Vagina (tissue), 2 donors: ENCODE data around the gene H6PD. TPM values are rescaled to one million over a fixed set of nuclear protein-coding genes. Genes with fewer than 3 reads are reported as not detected.
A peak's percentile ranks its signal among the peaks of the same experiment; 100 is the strongest.

Experiments used
- DNase-seq, 2 donors: peaks; one replicate each; pipeline ENCODE4 v3.0.0-alpha.2; 2017; ENCODE audit errors: extremely low spot score in 2 of 2
- H3K27ac ChIP-seq: fragments of 200-600 bp; sonication (generic); one replicate; pipeline ENCODE4 v1.5.1; 2019
- H3K27me3 ChIP-seq: fragments of 200-600 bp; sonication (generic); one replicate; pipeline ENCODE4 v1.5.1; 2019
- H3K36me3 ChIP-seq, 2 donors: fragments of 200-600 bp; sonication (generic); one replicate each; pipeline ENCODE4 v1.5.1; 2017 to 2019
- H3K4me1 ChIP-seq: fragments of 200-600 bp; sonication (generic); one replicate; pipeline ENCODE4 v1.5.1; 2019
- H3K4me3 ChIP-seq, 2 donors: fragments of 200-600 bp; sonication (generic); 1 replicate in 1 of 2; 2 replicates in 1 of 2; pipeline ENCODE4 v1.5.1; 2016 to 2019
- H3K9me3 ChIP-seq: fragments of 200-600 bp; sonication (generic); one replicate; pipeline ENCODE4 v1.5.1; 2019
- POLR2A ChIP-seq, 2 donors: fragments of 450-650 bp; IDR thresholded peaks; one replicate each; pipeline ENCODE4 v1.6.1; 2017; ENCODE audit warnings: antibody characterized with exemption in 2 of 2, mild to moderate bottlenecking in 2 of 2, moderate library complexity in 2 of 2
- POLR2AphosphoS5 ChIP-seq, 2 donors: sonication (generic); formaldehyde crosslinking; IDR thresholded peaks; one replicate each; pipeline ENCODE4 v1.9.0; 2017; ENCODE audit warnings: antibody characterized with exemption in 2 of 2, mild to moderate bottlenecking in 2 of 2, low read depth in 1 of 2; ENCODE audit not compliant: insufficient read depth in 1 of 2
- intact Hi-C: fragments of 100-400 bp; cut with DNase I; formaldehyde crosslinking; loops from one replicate; pipeline ENCODE4 v1.15.1; 2023
- total RNA-seq: library from RNA; depleted of rRNA; stranded (reverse); fragments of >200 nt; gene quantifications from one replicate; pipeline ENCODE4 v1.2.3, GENCODE V29; 2016
- TF ChIP-seq, protein P1 (sequence below), 3 experiments: fragments of 450-650 bp in 2 of 3; fragments of 200-600 bp in 1 of 3; sonication (generic) in 1 of 3; IDR thresholded peaks; one replicate each; pipeline ENCODE4 v1.5.1; 2017 to 2019; ENCODE audit warnings: antibody characterized with exemption in 3 of 3, mild to moderate bottlenecking in 2 of 3, moderate library complexity in 2 of 3

Gene H6PD
- total RNA-seq, 1 donor from 2014 or later, result 65.1 TPM

DNA sequence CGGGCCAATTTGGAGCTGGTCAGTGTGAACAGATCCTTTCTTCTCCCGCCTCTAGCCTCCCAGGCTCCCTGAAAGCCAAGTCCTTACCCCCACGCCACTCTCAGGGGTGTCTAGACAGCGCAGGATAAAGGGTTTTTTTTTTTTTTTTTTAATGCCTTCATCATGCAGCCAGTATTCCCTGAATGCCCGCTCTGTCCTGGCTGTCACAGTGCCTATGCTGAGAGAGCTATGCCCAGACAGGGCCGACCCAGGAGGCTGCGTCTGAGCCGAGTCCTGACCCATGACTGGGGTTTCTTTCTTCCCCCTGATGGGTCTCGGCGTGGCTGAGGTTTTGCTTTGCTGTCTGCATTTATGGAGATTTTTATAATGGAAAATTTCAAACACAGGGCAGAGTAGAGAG, 76.5 kb downstream of the H6PD start:
- H3K36me3 ChIP-seq, result no peaks in the 10 kb centered on the region
- no peaks in the 10 kb centered on the region for H3K9me3 ChIP-seq
- no peak for TF ChIP-seq POLR2A (IDR thresholded peaks at IDR 0.05)
- TF ChIP-seq, protein P1, sequence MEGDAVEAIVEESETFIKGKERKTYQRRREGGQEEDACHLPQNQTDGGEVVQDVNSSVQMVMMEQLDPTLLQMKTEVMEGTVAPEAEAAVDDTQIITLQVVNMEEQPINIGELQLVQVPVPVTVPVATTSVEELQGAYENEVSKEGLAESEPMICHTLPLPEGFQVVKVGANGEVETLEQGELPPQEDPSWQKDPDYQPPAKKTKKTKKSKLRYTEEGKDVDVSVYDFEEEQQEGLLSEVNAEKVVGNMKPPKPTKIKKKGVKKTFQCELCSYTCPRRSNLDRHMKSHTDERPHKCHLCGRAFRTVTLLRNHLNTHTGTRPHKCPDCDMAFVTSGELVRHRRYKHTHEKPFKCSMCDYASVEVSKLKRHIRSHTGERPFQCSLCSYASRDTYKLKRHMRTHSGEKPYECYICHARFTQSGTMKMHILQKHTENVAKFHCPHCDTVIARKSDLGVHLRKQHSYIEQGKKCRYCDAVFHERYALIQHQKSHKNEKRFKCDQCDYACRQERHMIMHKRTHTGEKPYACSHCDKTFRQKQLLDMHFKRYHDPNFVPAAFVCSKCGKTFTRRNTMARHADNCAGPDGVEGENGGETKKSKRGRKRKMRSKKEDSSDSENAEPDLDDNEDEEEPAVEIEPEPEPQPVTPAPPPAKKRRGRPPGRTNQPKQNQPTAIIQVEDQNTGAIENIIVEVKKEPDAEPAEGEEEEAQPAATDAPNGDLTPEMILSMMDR (IDR thresholded peaks at IDR 0.05), result no peak
- TF ChIP-seq POLR2AphosphoS5 (IDR thresholded peaks at IDR 0.05; ENCODE audit: insufficient read depth in 1 of 2, low read depth in 1 of 2), result no peak
- H3K27ac ChIP-seq, result no peak overlapping the region
- no peak for DNase-seq
- no peak overlapping the region for H3K4me3 ChIP-seq
- no peaks in the 10 kb centered on the region for H3K27me3 ChIP-seq
- intact Hi-C loops, result no loop called here
- H3K4me1 ChIP-seq, result peaks cover 33% of the 10 kb centered on the region

DNA sequence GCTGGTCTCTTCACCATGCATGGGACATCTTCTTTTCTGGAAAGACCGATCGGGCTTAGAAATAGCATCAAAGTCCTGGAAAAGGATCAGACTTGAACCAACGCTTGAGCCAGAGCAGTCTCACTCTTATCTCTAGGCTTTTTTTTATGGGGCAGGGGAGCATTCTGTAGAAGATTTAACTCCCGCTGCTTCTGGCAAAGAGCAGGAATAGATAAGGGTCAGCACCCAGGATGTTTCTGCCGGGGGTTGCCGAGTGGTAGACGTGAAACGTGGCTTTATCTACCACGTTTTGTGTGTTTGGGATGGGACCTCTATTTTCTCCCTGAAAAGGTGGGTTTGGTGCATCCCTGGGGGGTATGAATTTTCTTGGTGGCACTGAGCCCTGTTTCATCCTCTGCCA, 76.9 kb downstream of the H6PD start:
- H3K36me3 ChIP-seq, result no peaks in the 10 kb centered on the region
- no peaks in the 10 kb centered on the region for H3K27me3 ChIP-seq
- H3K27ac ChIP-seq, result no peak overlapping the region
- intact Hi-C loops, result no loop called here
- DNase-seq, result no peak
- peaks cover 35% of the 10 kb centered on the region for H3K4me1 ChIP-seq
- no peak overlapping the region for H3K4me3 ChIP-seq
- TF ChIP-seq POLR2A (IDR thresholded peaks at IDR 0.05), result no peak
- TF ChIP-seq, protein P1 (IDR thresholded peaks at IDR 0.05), result no peak
- TF ChIP-seq POLR2AphosphoS5 (IDR thresholded peaks at IDR 0.05; ENCODE audit: insufficient read depth in 1 of 2, low read depth in 1 of 2), result no peak
- H3K9me3 ChIP-seq, result no peaks in the 10 kb centered on the region

DNA sequence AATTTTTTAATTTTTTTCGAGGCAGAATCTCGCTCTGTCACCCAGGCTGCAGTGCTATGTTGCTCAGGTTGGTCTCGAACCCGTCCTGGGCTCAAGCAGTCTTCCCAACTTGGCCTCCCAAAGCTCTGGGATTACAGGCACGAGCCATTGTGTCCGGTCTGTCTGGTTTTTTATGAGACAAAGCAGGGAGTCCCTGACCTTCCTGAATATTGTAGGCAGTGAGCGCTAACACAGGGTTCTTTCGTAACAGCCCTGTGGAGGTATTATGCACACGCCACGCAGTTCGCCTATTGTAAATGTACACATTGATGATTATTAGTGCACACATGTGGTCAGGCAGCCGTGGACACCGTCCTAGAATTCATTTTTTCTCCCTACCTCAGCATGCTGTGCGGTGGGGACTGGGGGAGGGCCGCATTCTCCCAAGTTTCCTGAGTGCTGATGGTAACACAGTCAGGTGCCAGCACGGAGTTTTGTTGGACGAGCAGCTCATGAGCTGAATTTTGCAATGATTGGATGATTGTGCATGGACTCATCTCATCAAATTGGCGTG, 77.7 kb downstream of the H6PD start:
- Histone ChIP-seq H3K4me3 (no peak overlapping the region), H3K4me1 (peaks cover 43% of the 10 kb centered on the region), H3K36me3 (no peaks in the 10 kb centered on the region), H3K27ac (no peak overlapping the region), H3K9me3 (no peaks in the 10 kb centered on the region), H3K27me3 (no peaks in the 10 kb centered on the region)
- TF ChIP-seq POLR2A (IDR thresholded peaks at IDR 0.05) (no peak), POLR2AphosphoS5 (IDR thresholded peaks at IDR 0.05; ENCODE audit: insufficient read depth in 1 of 2, low read depth in 1 of 2) (no peak)
- TF ChIP-seq, protein P1 (IDR thresholded peaks at IDR 0.05), result no peak
- intact Hi-C loops, result no loop called here
- no peak for DNase-seq

DNA sequence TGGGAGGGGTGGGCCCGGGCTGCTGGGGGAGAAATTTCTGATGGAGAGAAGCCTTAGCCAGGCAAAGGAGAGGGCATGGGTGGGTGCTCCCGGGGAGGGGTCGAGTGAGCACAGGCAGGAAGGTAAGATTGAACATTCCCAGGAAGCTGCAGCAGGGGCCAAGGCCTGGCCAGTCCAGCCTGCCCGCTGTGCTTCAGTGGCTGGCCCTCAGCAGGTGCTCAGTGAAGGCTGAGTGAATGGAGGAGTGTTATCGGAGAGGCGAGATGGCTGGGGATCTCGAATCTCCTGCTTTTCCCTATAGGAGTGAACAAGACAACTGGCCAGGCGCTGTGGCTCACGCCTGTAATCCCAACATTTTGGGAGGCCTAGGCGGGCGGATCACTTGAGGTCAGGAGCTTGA, 79.0 kb downstream of the H6PD start:
- no peaks in the 10 kb centered on the region for H3K27me3 ChIP-seq
- H3K9me3 ChIP-seq, result no peaks in the 10 kb centered on the region
- TF ChIP-seq, protein P1 (IDR thresholded peaks at IDR 0.05), result no peak
- no peak for TF ChIP-seq POLR2A (IDR thresholded peaks at IDR 0.05)
- no peak for TF ChIP-seq POLR2AphosphoS5 (IDR thresholded peaks at IDR 0.05; ENCODE audit: insufficient read depth in 1 of 2, low read depth in 1 of 2)
- H3K4me3 ChIP-seq, result no peak overlapping the region
- peaks cover 56% of the 10 kb centered on the region for H3K4me1 ChIP-seq
- peak overlapping the region; percentile 16 for H3K27ac ChIP-seq
- no peak for DNase-seq
- no peaks in the 10 kb centered on the region for H3K36me3 ChIP-seq
- intact Hi-C loops, result no loop called here

DNA sequence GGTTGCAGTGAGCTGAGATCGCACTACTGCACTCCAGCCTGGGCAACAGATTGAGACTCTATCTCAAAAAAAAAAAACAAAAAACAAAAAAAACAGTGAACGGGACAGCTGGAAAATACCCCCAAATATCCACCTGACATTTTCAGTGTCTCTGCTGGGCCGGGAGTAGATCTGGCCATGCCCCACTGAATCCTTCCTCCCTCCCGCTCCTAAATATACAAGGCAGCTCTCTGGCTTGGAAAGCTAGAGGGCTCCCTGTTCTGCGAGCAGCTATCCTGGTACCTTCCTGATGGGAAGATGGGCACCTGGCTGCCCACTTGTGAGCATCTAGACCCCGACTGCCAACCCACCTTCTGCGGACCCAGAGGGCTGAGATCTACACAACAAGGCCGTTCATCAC, 79.5 kb downstream of the H6PD start:
- no peak for DNase-seq
- intact Hi-C loops, result no loop called here
- Histone ChIP-seq H3K4me3 (no peak overlapping the region), H3K27me3 (no peaks in the 10 kb centered on the region), H3K36me3 (no peaks in the 10 kb centered on the region), H3K9me3 (no peaks in the 10 kb centered on the region), H3K4me1 (peaks cover 57% of the 10 kb centered on the region), H3K27ac (peak overlapping the region; percentile 64)
- TF ChIP-seq, protein P1 (IDR thresholded peaks at IDR 0.05), result no peak
- TF ChIP-seq POLR2AphosphoS5 (IDR thresholded peaks at IDR 0.05; ENCODE audit: insufficient read depth in 1 of 2, low read depth in 1 of 2), result no peak
- no peak for TF ChIP-seq POLR2A (IDR thresholded peaks at IDR 0.05)
